Astrocyte (in vitro differentiated cells and primary cell): Measurements from ENCODE around the gene INPP5A. TPM values are rescaled to one million over a fixed set of nuclear protein-coding genes. Genes with fewer than 3 reads are reported as not detected.

Source experiments
- DNase-seq: peaks from one replicate; pipeline ENCODE4 v3.0.0-alpha.2; 2010; ENCODE audit warnings: low read depth
- FAIRE-seq: peaks from 2 replicates; lab custom pipeline; 2011; peaks lifted over from hg19 to GRCh38; lab: Jason Lieb, UNC
- H2AFZ ChIP-seq: 2 replicates; pipeline ENCODE4 v1.6.0; 2012; ENCODE audit warnings: low read depth, low read length, inconsistent platforms
- H3K27ac ChIP-seq: 2 replicates; pipeline ENCODE4 v1.5.1; 2011; ENCODE audit warnings: low read depth, low read length, inconsistent platforms
- H3K27me3 ChIP-seq: 2 replicates; pipeline ENCODE4 v1.6.0; 2011; ENCODE audit warnings: low read length, inconsistent platforms; ENCODE audit not compliant: insufficient read depth
- H3K36me3 ChIP-seq: 2 replicates; pipeline ENCODE4 v1.5.1; 2011; ENCODE audit warnings: low read length, inconsistent platforms; ENCODE audit not compliant: insufficient read depth
- H3K4me1 ChIP-seq: 2 replicates; pipeline ENCODE4 v1.5.1; 2011; ENCODE audit warnings: low read length, inconsistent platforms; ENCODE audit not compliant: insufficient read depth
- H3K4me2 ChIP-seq: 2 replicates; pipeline ENCODE4 v1.6.0; 2012; ENCODE audit warnings: low read length, inconsistent platforms
- H3K4me3 ChIP-seq: 2 replicates; pipeline ENCODE4 v1.5.1; 2011; ENCODE audit warnings: low read depth, mild to moderate bottlenecking, low read length, inconsistent platforms; ENCODE audit not compliant: insufficient read depth
- H3K79me2 ChIP-seq: 2 replicates; pipeline ENCODE4 v1.6.0; 2012; ENCODE audit warnings: mild to moderate bottlenecking, low read length, inconsistent platforms; ENCODE audit not compliant: insufficient read depth
- H3K9ac ChIP-seq: 2 replicates; pipeline ENCODE4 v1.6.0; 2012; ENCODE audit warnings: mild to moderate bottlenecking, low read length, inconsistent platforms
- H3K9me3 ChIP-seq: 2 replicates; pipeline ENCODE4 v1.5.1; 2012; ENCODE audit warnings: low read depth, mild to moderate bottlenecking, low read length, inconsistent platforms; ENCODE audit not compliant: insufficient read depth
- H4K20me1 ChIP-seq: 2 replicates; pipeline ENCODE4 v1.6.0; 2012; ENCODE audit warnings: low read length, inconsistent platforms; ENCODE audit not compliant: insufficient read depth
- H3K27ac Mint-ChIP-seq: one replicate; pipeline ENCODE4 v1.8.0; 2021; ENCODE audit warnings: mild to moderate bottlenecking, mixed read lengths; ENCODE audit not compliant: unreplicated experiment
- H3K27me3 Mint-ChIP-seq: one replicate; pipeline ENCODE4 v1.8.0; 2021; ENCODE audit warnings: low read depth, mixed read lengths; ENCODE audit not compliant: unreplicated experiment
- H3K36me3 Mint-ChIP-seq: one replicate; pipeline ENCODE4 v1.8.0; 2021; ENCODE audit warnings: low read depth, mixed read lengths; ENCODE audit not compliant: unreplicated experiment
- H3K4me1 Mint-ChIP-seq: one replicate; pipeline ENCODE4 v1.8.0; 2021; ENCODE audit warnings: low read depth, mixed read lengths; ENCODE audit not compliant: unreplicated experiment
- H3K4me3 Mint-ChIP-seq: one replicate; pipeline ENCODE4 v1.8.0; 2021; ENCODE audit warnings: mild to moderate bottlenecking, moderate library complexity, mixed read lengths; ENCODE audit not compliant: unreplicated experiment
- H3K9me3 Mint-ChIP-seq: one replicate; pipeline ENCODE4 v1.8.0; 2021; ENCODE audit warnings: mild to moderate bottlenecking, mixed read lengths; ENCODE audit not compliant: unreplicated experiment
- EZH2 ChIP-seq: IDR thresholded peaks from 2 replicates; pipeline ENCODE4 v1.6.1; 2012; ENCODE audit warnings: mild to moderate bottlenecking, low read length, inconsistent platforms; ENCODE audit not compliant: insufficient read depth
- total RNA-seq: library from RNA; stranded (reverse); gene quantifications from 2 replicates; pipeline ENCODE4 v1.2.1, GENCODE V29; 2021
- TF ChIP-seq, protein P1 (sequence below): IDR thresholded peaks from 2 replicates; pipeline ENCODE4 v1.5.1; 2011; ENCODE audit warnings: low read depth, mild to moderate bottlenecking, inconsistent platforms, low read length, moderate library complexity; ENCODE audit not compliant: insufficient read depth

INPP5A gene
- total RNA-seq, 1 donor from 2014 or later: 39.1 TPM

GRCh38 chr10:132574288-132574687, 36.7 kb downstream of the INPP5A start:
- H3K4me3 Mint-ChIP-seq: no peak overlapping the region
- no peaks in the 10 kb centered on the region for H3K27me3 ChIP-seq
- no peaks in the 10 kb centered on the region for H3K36me3 ChIP-seq
- DNase-seq (no peak), FAIRE-seq (no peak)
- no peak for TF ChIP-seq EZH2
- TF ChIP-seq, protein P1, sequence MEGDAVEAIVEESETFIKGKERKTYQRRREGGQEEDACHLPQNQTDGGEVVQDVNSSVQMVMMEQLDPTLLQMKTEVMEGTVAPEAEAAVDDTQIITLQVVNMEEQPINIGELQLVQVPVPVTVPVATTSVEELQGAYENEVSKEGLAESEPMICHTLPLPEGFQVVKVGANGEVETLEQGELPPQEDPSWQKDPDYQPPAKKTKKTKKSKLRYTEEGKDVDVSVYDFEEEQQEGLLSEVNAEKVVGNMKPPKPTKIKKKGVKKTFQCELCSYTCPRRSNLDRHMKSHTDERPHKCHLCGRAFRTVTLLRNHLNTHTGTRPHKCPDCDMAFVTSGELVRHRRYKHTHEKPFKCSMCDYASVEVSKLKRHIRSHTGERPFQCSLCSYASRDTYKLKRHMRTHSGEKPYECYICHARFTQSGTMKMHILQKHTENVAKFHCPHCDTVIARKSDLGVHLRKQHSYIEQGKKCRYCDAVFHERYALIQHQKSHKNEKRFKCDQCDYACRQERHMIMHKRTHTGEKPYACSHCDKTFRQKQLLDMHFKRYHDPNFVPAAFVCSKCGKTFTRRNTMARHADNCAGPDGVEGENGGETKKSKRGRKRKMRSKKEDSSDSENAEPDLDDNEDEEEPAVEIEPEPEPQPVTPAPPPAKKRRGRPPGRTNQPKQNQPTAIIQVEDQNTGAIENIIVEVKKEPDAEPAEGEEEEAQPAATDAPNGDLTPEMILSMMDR: no peak
- no peaks in the 10 kb centered on the region for H3K9me3 Mint-ChIP-seq
- H3K27me3 Mint-ChIP-seq: no peaks in the 10 kb centered on the region
- H3K4me2 ChIP-seq: no peak overlapping the region
- H3K27ac Mint-ChIP-seq: no peak overlapping the region
- H3K9ac ChIP-seq: peak overlapping the region; percentile 41
- H2AFZ ChIP-seq: no peak overlapping the region
- H3K79me2 ChIP-seq: peaks cover 66% of the 10 kb centered on the region
- H3K27ac ChIP-seq: no peak overlapping the region
- H3K36me3 Mint-ChIP-seq: no peaks in the 10 kb centered on the region
- no peaks in the 10 kb centered on the region for H3K9me3 ChIP-seq
- H4K20me1 ChIP-seq: peaks cover 92% of the 10 kb centered on the region
- no peak overlapping the region for H3K4me3 ChIP-seq
- H3K4me1 ChIP-seq: peaks cover 44% of the 10 kb centered on the region
- peaks cover 17% of the 10 kb centered on the region for H3K4me1 Mint-ChIP-seq

- peaks cover 70% of the 10 kb centered on the region for H3K79me2 ChIP-seq
- Mint-ChIP-seq H3K36me3 (no peaks in the 10 kb centered on the region), H3K27me3 (no peaks in the 10 kb centered on the region), H3K4me3 (no peak overlapping the region), H3K9me3 (no peaks in the 10 kb centered on the region), H3K4me1 (peaks cover 17% of the 10 kb centered on the region), H3K27ac (peak overlapping the region; percentile 47)
- H2AFZ ChIP-seq: no peak overlapping the region
- no peaks in the 10 kb centered on the region for H3K36me3 ChIP-seq
- H3K9me3 ChIP-seq: no peaks in the 10 kb centered on the region
- DNase-seq (peak; percentile 54), FAIRE-seq (no peak)
- H3K9ac ChIP-seq: peak overlapping the region; percentile 50
- no peak for TF ChIP-seq EZH2
- TF ChIP-seq, protein P1: no peak
- H4K20me1 ChIP-seq: peaks cover 95% of the 10 kb centered on the region
- H3K4me3 ChIP-seq: peak overlapping the region; percentile 18
- peaks cover 44% of the 10 kb centered on the region for H3K4me1 ChIP-seq
- no peaks in the 10 kb centered on the region for H3K27me3 ChIP-seq
- H3K4me2 ChIP-seq: peak overlapping the region; percentile 63
- H3K27ac ChIP-seq: peak overlapping the region; percentile 56
Measured at GRCh38 chr10:132574783-132575319, 37.3 kb downstream of the INPP5A start.
